Smooth muscle cell (in vitro differentiated cells): ENCODE data around the gene C8A. TPM values are rescaled to one million over a fixed set of nuclear protein-coding genes. Genes with fewer than 3 reads are reported as not detected.

ENCODE experiments used
- DNase-seq: peaks from one replicate; lab custom pipeline; 2025; ENCODE audit not compliant: unreplicated experiment; lab: John Stamatoyannopoulos, UW
- H2AFZ ChIP-seq: fragments of 200-600 bp; sonication (generic); 2 replicates; pipeline ENCODE4 v1.6.0; 2016; ENCODE audit warnings: antibody characterized with exemption, low read depth, mild to moderate bottlenecking
- H3F3A ChIP-seq: fragments of 200-600 bp; sonication (generic); 2 replicates; pipeline ENCODE4 v1.6.0; 2017; ENCODE audit warnings: antibody characterized with exemption, low read depth
- H3K27ac ChIP-seq: fragments of 200-600 bp; sonication (generic); 2 replicates; pipeline ENCODE4 v1.5.1; 2016; ENCODE audit warnings: low read depth, mild to moderate bottlenecking
- H3K27me3 ChIP-seq: fragments of 200-600 bp; sonication (generic); 2 replicates; pipeline ENCODE4 v1.6.1; 2016; ENCODE audit warnings: low read depth, mild to moderate bottlenecking
- H3K36me3 ChIP-seq: fragments of 200-600 bp; sonication (generic); 2 replicates; pipeline ENCODE4 v1.5.1; 2016; ENCODE audit warnings: low read depth
- H3K4me1 ChIP-seq: fragments of 200-600 bp; sonication (generic); 2 replicates; pipeline ENCODE4 v1.5.1; 2016; ENCODE audit warnings: low read depth
- H3K4me2 ChIP-seq: fragments of 200-600 bp; sonication (generic); 2 replicates; pipeline ENCODE4 v1.6.0; 2016; ENCODE audit warnings: mild to moderate bottlenecking
- H3K4me3 ChIP-seq: fragments of 200-600 bp; sonication (generic); 2 replicates; pipeline ENCODE4 v1.5.1; 2016; ENCODE audit warnings: mild to moderate bottlenecking
- H3K79me2 ChIP-seq: fragments of 200-600 bp; sonication (generic); 2 replicates; pipeline ENCODE4 v1.6.0; 2016; ENCODE audit warnings: low read depth, mild to moderate bottlenecking
- H3K9ac ChIP-seq: fragments of 200-600 bp; sonication (generic); 2 replicates; pipeline ENCODE4 v1.6.0; 2016; ENCODE audit warnings: low read depth
- H3K9me3 ChIP-seq: fragments of 200-600 bp; sonication (generic); replicated peaks from 2 replicates; pipeline ENCODE4 v1.5.1; 2016; ENCODE audit warnings: low read depth
- H4K20me1 ChIP-seq: fragments of 200-600 bp; sonication (generic); 2 replicates; pipeline ENCODE4 v1.6.0; 2016; ENCODE audit warnings: low read depth
- CTCF ChIP-seq: fragments of 200-600 bp; sonication (generic); IDR thresholded peaks from 2 replicates; pipeline ENCODE4 v1.5.1; 2017; ENCODE audit warnings: borderline replicate concordance, mild to moderate bottlenecking, antibody characterized with exemption; ENCODE audit not compliant: insufficient read depth, poor library complexity, severe bottlenecking
- WGBS: methylation state at CpG from one replicate; pipeline ENCODE4 v1.1.7; 2016; ENCODE audit warnings: low lambda C conversion rate; 5-methylcytosine and 5-hydroxymethylcytosine counted together
- polyA plus RNA-seq: library from polyadenylated mRNA; unstranded; fragments of >200 nt; fragmentation: Nextera tagmentation; extraction: Ambion mirVana; gene quantifications from 2 replicates; pipeline ENCODE4 v1.2.1, GENCODE V29; 2016
- total RNA-seq: library from RNA; depleted of rRNA; stranded (reverse); fragments of >200 nt; gene quantifications from 2 replicates; pipeline ENCODE4 v1.2.3, GENCODE V29; 2014

Gene C8A
- total and polyA plus RNA-seq, 2 experiments from 2014 or later, result not detected

- no peaks in the 10 kb centered on the region for H3F3A ChIP-seq
- H3K4me1 ChIP-seq, result no peaks in the 10 kb centered on the region
- no peak for DNase-seq
- H3K27me3 ChIP-seq, result peaks cover 22% of the 10 kb centered on the region
- H3K9me3 ChIP-seq, result no peaks in the 10 kb centered on the region
- no peak for TF ChIP-seq CTCF
- no peaks in the 10 kb centered on the region for H4K20me1 ChIP-seq
- no peak overlapping the region for H3K9ac ChIP-seq
- no peak overlapping the region for H3K4me2 ChIP-seq
- WGBS, result 91% methylated on average over 3 of the region's 3 CpGs
- H2AFZ ChIP-seq, result no peak overlapping the region
- no peaks in the 10 kb centered on the region for H3K79me2 ChIP-seq
- no peaks in the 10 kb centered on the region for H3K36me3 ChIP-seq
- no peak overlapping the region for H3K27ac ChIP-seq
- H3K4me3 ChIP-seq, result no peak overlapping the region
Observed at GRCh38 chr1:56890229-56890628, 35.6 kb downstream of the C8A start.

GRCh38 chr1:56894014-56894413 lies 39.4 kb downstream of the C8A start:
- Histone ChIP-seq H3K4me1 (no peaks in the 10 kb centered on the region), H3K4me3 (no peak overlapping the region), H3K4me2 (no peak overlapping the region), H2AFZ (no peak overlapping the region), H3K9ac (no peak overlapping the region), H3F3A (no peaks in the 10 kb centered on the region), H3K9me3 (no peaks in the 10 kb centered on the region), H3K79me2 (no peaks in the 10 kb centered on the region), H3K27me3 (peaks cover 28% of the 10 kb centered on the region), H3K36me3 (no peaks in the 10 kb centered on the region), H4K20me1 (no peaks in the 10 kb centered on the region), H3K27ac (no peak overlapping the region)
- no peak for DNase-seq
- TF ChIP-seq CTCF, result no peak

- Histone ChIP-seq H3F3A (no peaks in the 10 kb centered on the region), H3K79me2 (no peaks in the 10 kb centered on the region), H3K27me3 (peaks cover 11% of the 10 kb centered on the region), H3K4me3 (no peak overlapping the region), H3K9ac (no peak overlapping the region), H4K20me1 (no peaks in the 10 kb centered on the region), H3K9me3 (no peaks in the 10 kb centered on the region), H3K4me1 (peaks cover 9% of the 10 kb centered on the region), H3K4me2 (no peak overlapping the region), H2AFZ (no peak overlapping the region), H3K27ac (no peak overlapping the region), H3K36me3 (no peaks in the 10 kb centered on the region)
- no peak for DNase-seq
- WGBS, result 91% methylated on average over 6 of the region's 6 CpGs
- TF ChIP-seq CTCF, result no peak
Observed at GRCh38 chr1:56897150-56898004, 42.8 kb downstream of the C8A start.

GRCh38 chr1:56898005-56898373 lies 43.4 kb downstream of the C8A start:
- H3K4me3 ChIP-seq, result no peak overlapping the region
- H4K20me1 ChIP-seq, result no peaks in the 10 kb centered on the region
- H3K9me3 ChIP-seq, result no peaks in the 10 kb centered on the region
- no peak overlapping the region for H2AFZ ChIP-seq
- peaks cover 11% of the 10 kb centered on the region for H3K27me3 ChIP-seq
- no peak for DNase-seq
- H3K27ac ChIP-seq, result no peak overlapping the region
- H3K9ac ChIP-seq, result no peak overlapping the region
- H3F3A ChIP-seq, result no peaks in the 10 kb centered on the region
- H3K4me2 ChIP-seq, result no peak overlapping the region
- 84% methylated on average over 2 of the region's 2 CpGs for WGBS
- no peaks in the 10 kb centered on the region for H3K36me3 ChIP-seq
- peaks cover 9% of the 10 kb centered on the region for H3K4me1 ChIP-seq
- no peak for TF ChIP-seq CTCF
- no peaks in the 10 kb centered on the region for H3K79me2 ChIP-seq
